GM18951 (cell line): ENCODE results near the gene PTGER2.

Experiments
- POLR2A ChIP-seq: IDR thresholded peaks from 4 replicates; pipeline ENCODE4 v1.6.1; 2011; ENCODE audit warnings: mild to moderate bottlenecking; ENCODE audit not compliant: insufficient read length, insufficient read depth; ENCODE audit errors: extremely low read depth
- in situ Hi-C: fragments of 300-500 bp; cut with MboI; formaldehyde crosslinking; loops from one replicate; pipeline ENCODE4 v1.12.0; 2022; ENCODE audit warnings: low sequenced_read_pairs, mixed read lengths, inconsistent platforms; ENCODE audit not compliant: unreplicated experiment

The PTGER2 gene

DNA sequence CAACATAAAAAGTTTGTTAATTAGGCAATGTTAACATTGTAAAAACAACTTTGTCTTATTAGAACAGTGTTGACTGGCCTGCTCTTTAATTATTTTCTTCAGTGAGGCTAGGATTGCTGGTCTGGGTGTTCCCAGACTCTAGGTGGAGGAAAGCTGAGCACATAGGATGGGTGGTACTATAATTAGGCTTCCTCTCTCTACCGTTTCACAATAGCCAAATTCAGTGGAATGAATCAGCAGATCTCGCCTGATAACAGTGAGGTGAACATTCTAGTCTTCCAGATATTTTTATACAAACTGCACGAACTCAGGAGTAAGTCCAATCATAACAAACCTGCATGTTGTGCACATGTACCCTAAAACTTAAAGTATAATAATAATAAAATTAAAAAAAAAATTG, 34.7 kb upstream of the PTGER2 start:
- TF ChIP-seq POLR2A, result no peak
- in situ Hi-C loops, result loop anchor here (25.0 kb wide), 1 partner anchor 683 kb away; the partner anchor contains the start of gene FERMT2

DNA sequence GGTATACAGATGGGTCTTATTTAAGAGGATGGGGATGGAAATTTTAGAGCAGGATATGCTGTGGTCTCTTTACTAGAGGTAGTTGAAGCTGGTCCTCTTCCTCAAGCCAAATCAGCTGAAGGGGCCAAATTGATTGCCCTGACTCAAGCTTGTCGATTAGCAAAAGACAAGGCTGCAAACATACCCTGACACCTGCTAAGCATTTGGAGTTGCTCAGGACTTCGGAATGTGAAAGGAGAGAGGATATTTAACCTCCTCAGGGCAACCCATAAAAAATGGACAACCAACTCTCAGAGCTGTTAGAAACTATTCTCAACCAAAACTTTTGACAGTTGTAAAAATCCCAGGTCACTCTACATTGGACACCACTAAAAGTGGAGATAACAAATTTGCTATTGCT, 31.0 kb upstream of the PTGER2 start:
- in situ Hi-C loops, result loop anchor here (10.0 to 25.0 kb wide), 2 partner anchors 288 to 679 kb away; partner anchors contain the start of gene FERMT2
- no peak for TF ChIP-seq POLR2A

DNA sequence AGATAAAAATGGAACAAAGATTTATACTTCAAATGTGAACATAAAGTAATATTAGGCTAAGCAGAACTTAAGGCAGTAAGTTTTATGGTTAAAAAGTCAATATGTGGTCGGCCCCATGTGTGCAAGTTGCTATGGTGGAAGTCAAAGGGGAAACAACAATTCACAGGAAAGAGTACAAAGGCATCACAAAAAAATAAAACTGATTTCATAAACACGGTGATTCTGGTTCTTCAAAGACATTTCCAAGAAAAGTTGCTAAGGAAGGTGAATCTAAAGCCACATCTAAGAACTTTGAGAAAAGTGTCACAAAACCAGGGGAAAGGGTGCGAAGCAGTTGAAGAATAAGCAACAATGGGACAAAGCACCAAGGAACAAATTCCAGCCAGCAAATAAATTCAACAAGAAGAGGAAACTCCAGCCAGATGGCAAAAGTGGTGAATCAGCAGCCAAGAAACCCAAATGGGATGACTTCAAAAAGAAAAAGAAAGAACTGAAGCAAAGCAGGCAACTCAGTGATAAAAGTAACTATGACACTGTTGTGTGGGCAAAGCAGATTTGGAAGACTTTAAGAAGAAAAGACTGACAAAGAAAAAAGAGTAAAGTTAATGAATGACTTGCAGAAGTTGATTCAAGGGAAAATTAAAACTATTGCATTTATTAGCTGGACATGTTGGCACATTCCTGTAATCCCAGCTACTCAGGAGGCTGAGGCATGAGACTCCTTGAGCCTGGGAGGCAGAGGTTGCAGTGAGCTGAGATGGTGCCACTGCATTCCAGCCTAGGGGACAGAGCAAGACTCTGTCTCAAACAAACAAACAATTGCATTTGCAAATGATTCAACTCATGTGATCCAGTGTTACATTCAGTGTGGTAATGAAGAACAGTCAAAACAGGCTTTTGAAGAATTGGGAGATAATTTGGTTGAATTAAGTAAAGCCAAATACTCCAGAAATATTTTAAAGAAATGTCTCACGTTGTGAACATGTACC, 27.2 kb upstream of the PTGER2 start:
- no peak for TF ChIP-seq POLR2A
- in situ Hi-C loops, result loop anchor here (10.0 to 25.0 kb wide), 2 partner anchors 292 to 675 kb away; partner anchors contain the start of gene FERMT2

- in situ Hi-C loops, result loop anchor here (10.0 to 25.0 kb wide), 2 partner anchors 178 to 666 kb away; partner anchors contain the start of gene FERMT2
- no peak for TF ChIP-seq POLR2A
Observed at GRCh38 chr14:52296378-52296777, 17.7 kb upstream of the PTGER2 start.

DNA sequence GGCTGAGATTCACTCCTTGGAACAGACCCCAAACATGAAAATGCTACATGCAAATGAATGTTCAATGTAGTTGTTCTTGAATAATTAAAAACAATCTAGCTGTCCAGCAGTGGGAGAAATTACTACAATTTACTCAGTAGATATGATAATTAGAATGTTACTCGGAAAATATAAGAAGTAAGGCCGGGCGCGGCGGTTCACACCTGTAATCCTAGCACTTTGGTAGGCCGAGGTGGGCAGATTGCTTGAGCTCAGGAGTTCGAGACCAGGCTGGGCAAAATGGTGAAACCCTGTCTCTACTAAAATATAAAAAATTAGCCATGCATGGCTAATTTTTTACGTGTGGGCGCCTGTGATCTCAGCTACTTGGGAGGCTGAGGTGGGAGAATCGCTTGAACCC, 15.3 kb upstream of the PTGER2 start:
- in situ Hi-C loops, result loop anchor here (10.0 to 25.0 kb wide), 2 partner anchors 176 to 664 kb away; partner anchors contain the start of gene FERMT2

DNA sequence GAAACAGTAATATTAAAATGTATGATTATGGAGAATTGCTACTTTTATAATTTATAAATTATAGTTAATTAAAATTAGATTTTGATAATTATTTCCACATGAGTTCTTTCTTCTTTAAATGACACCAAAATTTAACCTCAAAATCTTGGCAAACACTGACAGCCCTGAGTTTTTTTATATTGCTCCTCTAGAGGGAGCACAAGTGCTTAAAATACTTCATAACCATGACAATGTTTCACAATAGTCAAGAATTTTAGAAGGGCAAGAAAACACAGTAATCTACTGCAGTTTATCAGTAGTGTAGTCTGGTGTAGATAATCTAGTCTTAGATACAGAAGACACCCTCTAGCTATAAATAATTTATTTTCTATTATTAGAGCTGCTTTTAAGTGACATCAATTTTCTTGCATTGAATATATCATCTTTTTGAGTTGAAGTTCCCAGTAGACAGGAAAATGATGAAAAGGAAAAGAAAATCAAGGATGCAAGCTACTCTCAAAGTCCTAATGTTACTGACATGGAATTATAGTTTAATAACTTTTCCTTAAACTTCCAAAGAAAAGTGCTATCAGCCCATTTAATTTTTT, 14.3 kb upstream of the PTGER2 start:
- TF ChIP-seq POLR2A, result no peak

More for the DNA sequence above, 15.3 kb upstream of the PTGER2 start:
- TF ChIP-seq POLR2A, result no peak

DNA sequence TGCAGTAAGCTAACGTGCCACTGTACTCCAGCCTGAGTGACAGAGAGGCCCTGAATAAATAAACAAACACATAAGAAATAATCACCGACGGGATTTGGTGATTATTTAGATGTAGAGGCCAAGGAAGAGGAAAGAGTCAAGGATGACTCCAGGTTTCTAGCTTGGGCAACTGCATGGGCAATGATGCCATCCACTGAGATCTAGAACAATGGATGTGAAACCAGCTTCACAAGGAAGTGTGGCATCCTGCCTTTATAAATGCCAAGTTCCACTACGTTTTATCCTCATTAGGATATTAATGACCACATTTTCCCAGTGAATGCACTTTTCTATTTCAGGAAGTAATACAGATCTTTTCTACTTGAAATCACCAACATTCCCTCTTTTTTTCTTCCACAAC, 10.9 kb upstream of the PTGER2 start:
- no peak for TF ChIP-seq POLR2A
- in situ Hi-C loops, result no loop called here

More for the DNA sequence above, 14.3 kb upstream of the PTGER2 start:
- in situ Hi-C loops, result loop anchor here (10.0 to 25.0 kb wide), 2 partner anchors 175 to 663 kb away; partner anchors contain the start of gene FERMT2

- in situ Hi-C loops, result no loop called here
Observed at GRCh38 chr14:52304248-52304904, 9.7 kb upstream of the PTGER2 start.

DNA sequence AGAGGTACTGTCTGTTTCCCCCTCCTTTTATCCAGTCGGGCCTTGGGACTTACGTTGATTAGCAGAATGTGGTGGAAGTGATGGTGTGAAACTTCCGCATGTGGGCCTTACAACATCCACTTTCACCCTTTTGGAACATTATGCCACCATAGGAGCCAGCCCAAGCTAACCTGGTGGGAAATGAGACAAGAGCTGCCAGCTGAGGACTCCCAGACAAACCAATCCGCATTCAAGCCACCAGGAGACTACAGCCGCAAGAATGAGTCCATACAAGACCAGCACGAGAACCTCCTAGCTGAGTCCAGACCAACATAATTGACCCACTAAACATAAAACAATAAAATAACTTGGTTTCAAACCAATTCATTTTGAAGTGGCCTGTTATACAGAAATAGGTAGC, 9.1 kb upstream of the PTGER2 start:
- in situ Hi-C loops, result no loop called here
- no peak for TF ChIP-seq POLR2A

More at GRCh38 chr14:52304248-52304904, 9.7 kb upstream of the PTGER2 start:
- TF ChIP-seq POLR2A, result no peak

DNA sequence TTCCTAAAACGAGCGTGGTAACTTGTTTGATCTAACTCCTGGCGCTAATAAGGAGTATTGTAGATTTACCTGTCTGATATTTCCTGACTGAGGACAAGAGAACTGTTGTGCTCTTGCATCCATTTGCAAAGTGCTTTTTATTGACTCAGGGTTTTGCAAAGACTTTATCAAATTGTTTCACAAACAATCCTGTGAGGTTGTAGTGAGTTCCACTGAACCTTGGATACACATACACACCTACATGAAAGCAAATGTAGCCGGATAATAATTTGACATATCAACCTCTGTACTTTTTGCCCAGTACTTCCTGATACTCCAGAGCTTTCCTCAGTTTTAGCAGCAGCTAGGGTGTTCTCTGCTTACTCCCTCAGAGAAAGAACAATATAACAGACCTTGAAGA, 6.7 kb upstream of the PTGER2 start:
- in situ Hi-C loops, result no loop called here
- no peak for TF ChIP-seq POLR2A

- in situ Hi-C loops, result no loop called here
Observed at GRCh38 chr14:52307905-52308304, 6.2 kb upstream of the PTGER2 start.

GRCh38 chr14:52310541-52310940, 3.6 kb upstream of the PTGER2 start:
- no peak for TF ChIP-seq POLR2A
- in situ Hi-C loops, result no loop called here

More at GRCh38 chr14:52307905-52308304, 6.2 kb upstream of the PTGER2 start:
- TF ChIP-seq POLR2A, result no peak

- in situ Hi-C loops, result no loop called here
- TF ChIP-seq POLR2A, result no peak
Observed at GRCh38 chr14:52312931-52313355, 1.2 kb upstream of the PTGER2 start.

- no peak for TF ChIP-seq POLR2A
- in situ Hi-C loops, result no loop called here
Observed at GRCh38 chr14:52313462-52313861, 650 bp upstream of the PTGER2 start.
